Measurements from ENCODE around the gene SERINC2. TPM values are rescaled to one million over a fixed set of nuclear protein-coding genes. Genes with fewer than 3 reads are reported as not detected.
A peak's percentile ranks its signal among the peaks of the same experiment; 100 is the strongest.

The SERINC2 gene
- total and polyA plus RNA-seq, 9 of the 15 experiments (the other 6 are each of a cell fraction or from before 2014, with no cell fraction given), result 0.07 to 1.2 (median 0.70) TPM; not detected in 2

DNA sequence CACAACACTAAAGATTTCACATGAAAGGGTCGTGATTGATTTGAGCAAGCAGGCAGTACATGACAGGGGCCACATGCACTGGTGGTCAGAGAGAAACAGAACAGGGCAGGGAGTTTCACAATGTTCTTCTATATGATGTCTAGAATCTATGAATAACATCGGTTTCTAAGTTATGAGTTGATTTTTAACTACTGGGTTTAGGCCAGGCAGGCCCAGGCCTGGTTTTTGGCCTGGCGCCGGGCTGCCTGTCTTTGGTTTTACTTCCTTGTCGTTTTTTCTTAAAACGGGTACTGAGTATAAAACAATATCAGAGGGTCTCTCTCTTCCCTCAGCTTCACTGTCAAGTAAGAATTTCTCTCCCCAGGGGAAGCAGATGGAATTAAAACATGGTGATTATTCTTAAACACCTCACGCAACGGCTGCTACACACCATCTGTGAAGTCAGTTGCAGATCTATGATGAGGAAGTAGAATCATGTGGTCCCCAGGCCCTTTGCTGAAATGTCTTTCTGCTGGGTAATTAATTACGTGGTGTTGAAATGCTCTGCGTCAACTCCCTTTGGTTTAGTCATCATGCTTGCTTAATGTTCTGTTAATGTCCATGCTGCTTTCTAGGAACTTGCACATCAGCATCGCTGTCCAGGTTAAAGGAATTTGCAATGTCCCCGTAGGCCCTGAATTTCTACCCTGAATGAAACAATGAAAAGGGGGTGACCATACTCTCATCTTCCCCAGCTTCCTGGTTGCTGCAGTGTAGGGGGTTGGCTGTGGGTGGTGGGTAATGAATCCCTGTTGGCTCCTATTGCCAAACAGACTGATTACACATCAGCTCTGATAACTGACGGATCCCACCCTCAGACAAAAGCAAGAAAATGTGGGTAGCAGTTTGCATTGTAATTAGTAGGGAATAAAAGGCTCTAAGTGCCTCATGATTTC is 70.3 kb downstream of the SERINC2 start (continued):
- TF ChIP-seq ILK (tag; IDR thresholded peaks at IDR 0.05; ENCODE audit: borderline replicate concordance, low read depth), result no peak
- TF ChIP-seq ZNF217 (CRISPR knock-in tag; IDR thresholded peaks at IDR 0.05), result no peak
- TF ChIP-seq, protein P1, sequence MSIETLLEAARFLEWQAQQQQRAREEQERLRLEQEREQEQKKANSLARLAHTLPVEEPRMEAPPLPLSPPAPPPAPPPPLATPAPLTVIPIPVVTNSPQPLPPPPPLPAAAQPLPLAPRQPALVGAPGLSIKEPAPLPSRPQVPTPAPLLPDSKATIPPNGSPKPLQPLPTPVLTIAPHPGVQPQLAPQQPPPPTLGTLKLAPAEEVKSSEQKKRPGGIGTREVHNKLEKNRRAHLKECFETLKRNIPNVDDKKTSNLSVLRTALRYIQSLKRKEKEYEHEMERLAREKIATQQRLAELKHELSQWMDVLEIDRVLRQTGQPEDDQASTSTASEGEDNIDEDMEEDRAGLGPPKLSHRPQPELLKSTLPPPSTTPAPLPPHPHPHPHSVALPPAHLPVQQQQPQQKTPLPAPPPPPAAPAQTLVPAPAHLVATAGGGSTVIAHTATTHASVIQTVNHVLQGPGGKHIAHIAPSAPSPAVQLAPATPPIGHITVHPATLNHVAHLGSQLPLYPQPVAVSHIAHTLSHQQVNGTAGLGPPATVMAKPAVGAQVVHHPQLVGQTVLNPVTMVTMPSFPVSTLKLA (conservative IDR thresholded peaks at IDR 0.05), result 0 out of 4 replicates have a peak, but pooled peaks of 1 of the 2 experiments have one; percentile 37
- TF ChIP-seq CBFA2T2 (conservative IDR thresholded peaks at IDR 0.05), result peak; percentile 31
- TF ChIP-seq ZNF436 (CRISPR knock-in tag; IDR thresholded peaks at IDR 0.05), result no peak
- TF ChIP-seq, protein P2, sequence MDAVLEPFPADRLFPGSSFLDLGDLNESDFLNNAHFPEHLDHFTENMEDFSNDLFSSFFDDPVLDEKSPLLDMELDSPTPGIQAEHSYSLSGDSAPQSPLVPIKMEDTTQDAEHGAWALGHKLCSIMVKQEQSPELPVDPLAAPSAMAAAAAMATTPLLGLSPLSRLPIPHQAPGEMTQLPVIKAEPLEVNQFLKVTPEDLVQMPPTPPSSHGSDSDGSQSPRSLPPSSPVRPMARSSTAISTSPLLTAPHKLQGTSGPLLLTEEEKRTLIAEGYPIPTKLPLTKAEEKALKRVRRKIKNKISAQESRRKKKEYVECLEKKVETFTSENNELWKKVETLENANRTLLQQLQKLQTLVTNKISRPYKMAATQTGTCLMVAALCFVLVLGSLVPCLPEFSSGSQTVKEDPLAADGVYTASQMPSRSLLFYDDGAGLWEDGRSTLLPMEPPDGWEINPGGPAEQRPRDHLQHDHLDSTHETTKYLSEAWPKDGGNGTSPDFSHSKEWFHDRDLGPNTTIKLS (IDR thresholded peaks at IDR 0.05; ENCODE audit: borderline replicate concordance, low read depth), result no peak
- TF ChIP-seq CTBP1 (IDR thresholded peaks at IDR 0.05; ENCODE audit: borderline replicate concordance), result peak; percentile 86
- peak; percentile 91 for TF ChIP-seq ATF7 (IDR thresholded peaks at IDR 0.05)
- peak; percentile 35; the same call in 1 of the 2 replicates for TF ChIP-seq PML (IDR thresholded peaks at IDR 0.05; ENCODE audit: low read length)
- peak; percentile 76; the same call in 1 of the 2 replicates for TF ChIP-seq LEF1 (IDR thresholded peaks at IDR 0.05)
- TF ChIP-seq CSDE1 (IDR thresholded peaks at IDR 0.05), result no peak
- no peak for TF ChIP-seq DIDO1 (tag; IDR thresholded peaks at IDR 0.05; ENCODE audit: low read depth)
- no peak for TF ChIP-seq NFE2L1 (tag; IDR thresholded peaks at IDR 0.05; ENCODE audit: borderline replicate concordance, low read depth)

Data from K562 (cell line).